ENCODE measurements around the gene RNF207.

RNF207 gene

GRCh38 chr1:6183520-6183989, 22.4 kb upstream of the RNF207 start:
- H3K27ac ChIP-seq (ENCODE audit: low read depth, low read length) = no peak overlapping the region
- H3K79me2 ChIP-seq (ENCODE audit: insufficient read depth, low read length) = no peaks in the 10 kb centered on the region
- no peaks in the 10 kb centered on the region for H3K9me2 ChIP-seq (replicated peaks; ENCODE audit: insufficient read depth, low read length)
- H3K9ac ChIP-seq (ENCODE audit: low read length) = no peak overlapping the region
- no peak overlapping the region for H2AFZ ChIP-seq (ENCODE audit: low read depth, low read length, severe bottlenecking)
- no peak overlapping the region for H3K4me2 ChIP-seq (ENCODE audit: low read depth, low read length, poor library complexity, severe bottlenecking)
- H4K20me1 ChIP-seq (ENCODE audit: low read depth, low read length) = no peaks in the 10 kb centered on the region
- H3K36me3 ChIP-seq (ENCODE audit: low read length) = no peaks in the 10 kb centered on the region
- no peak overlapping the region for H3K4me3 ChIP-seq (ENCODE audit: insufficient read depth, low read length, poor library complexity, severe bottlenecking)
- no peaks in the 10 kb centered on the region for H3K27me3 ChIP-seq (ENCODE audit: low read length)
- TF ChIP-seq EZH2phosphoT487 (conservative IDR thresholded peaks at IDR 0.05; ENCODE audit: low read length) = no peak
- no peak for TF ChIP-seq CTCF (IDR thresholded peaks at IDR 0.05; ENCODE audit: insufficient read depth, low read length, poor library complexity, severe bottlenecking)
- H3K9me3 ChIP-seq (ENCODE audit: insufficient read depth, low read length) = no peaks in the 10 kb centered on the region
- peaks cover 7% of the 10 kb centered on the region for H3F3A ChIP-seq (ENCODE audit: insufficient read depth)

- Histone ChIP-seq H2AFZ (ENCODE audit: low read depth, low read length, severe bottlenecking) (no peak overlapping the region), H3K9me3 (ENCODE audit: insufficient read depth, low read length) (no peaks in the 10 kb centered on the region), H3K27ac (ENCODE audit: low read depth, low read length) (no peak overlapping the region), H3K4me3 (ENCODE audit: insufficient read depth, low read length, poor library complexity, severe bottlenecking) (no peak overlapping the region), H3K4me2 (ENCODE audit: low read depth, low read length, poor library complexity, severe bottlenecking) (no peak overlapping the region), H3K9ac (ENCODE audit: low read length) (no peak overlapping the region), H3F3A (ENCODE audit: insufficient read depth) (peaks cover 7% of the 10 kb centered on the region), H3K27me3 (ENCODE audit: low read length) (no peaks in the 10 kb centered on the region), H3K36me3 (ENCODE audit: low read length) (no peaks in the 10 kb centered on the region), H3K79me2 (ENCODE audit: insufficient read depth, low read length) (no peaks in the 10 kb centered on the region), H3K9me2 (replicated peaks; ENCODE audit: insufficient read depth, low read length) (no peaks in the 10 kb centered on the region), H4K20me1 (ENCODE audit: low read depth, low read length) (no peaks in the 10 kb centered on the region)
- no peak for TF ChIP-seq EZH2phosphoT487 (conservative IDR thresholded peaks at IDR 0.05; ENCODE audit: low read length)
- no peak for TF ChIP-seq CTCF (IDR thresholded peaks at IDR 0.05; ENCODE audit: insufficient read depth, low read length, poor library complexity, severe bottlenecking)
These were observed 21.7 kb upstream of the RNF207 start for GRCh38 chr1:6184083-6184783.

GRCh38 chr1:6185151-6185550, 20.8 kb upstream of the RNF207 start:
- no peak overlapping the region for H2AFZ ChIP-seq (ENCODE audit: low read depth, low read length, severe bottlenecking)
- H3F3A ChIP-seq (ENCODE audit: insufficient read depth) = peaks cover 7% of the 10 kb centered on the region
- no peak overlapping the region for H3K9ac ChIP-seq (ENCODE audit: low read length)
- H3K9me2 ChIP-seq (replicated peaks; ENCODE audit: insufficient read depth, low read length) = no peaks in the 10 kb centered on the region
- no peaks in the 10 kb centered on the region for H3K36me3 ChIP-seq (ENCODE audit: low read length)
- H3K27ac ChIP-seq (ENCODE audit: low read depth, low read length) = no peak overlapping the region
- H3K4me3 ChIP-seq (ENCODE audit: insufficient read depth, low read length, poor library complexity, severe bottlenecking) = no peak overlapping the region
- TF ChIP-seq CTCF (IDR thresholded peaks at IDR 0.05; ENCODE audit: insufficient read depth, low read length, poor library complexity, severe bottlenecking) (no peak), EZH2phosphoT487 (conservative IDR thresholded peaks at IDR 0.05; ENCODE audit: low read length) (no peak)
- no peaks in the 10 kb centered on the region for H3K79me2 ChIP-seq (ENCODE audit: insufficient read depth, low read length)
- H3K27me3 ChIP-seq (ENCODE audit: low read length) = no peaks in the 10 kb centered on the region
- H3K9me3 ChIP-seq (ENCODE audit: insufficient read depth, low read length) = no peaks in the 10 kb centered on the region
- H4K20me1 ChIP-seq (ENCODE audit: low read depth, low read length) = no peaks in the 10 kb centered on the region
- H3K4me2 ChIP-seq (ENCODE audit: low read depth, low read length, poor library complexity, severe bottlenecking) = no peak overlapping the region

Data from SU-DHL-6 (cell line).